Mononuclear cell (primary cell): ENCODE results near the gene UBE3A. TPM values are rescaled to one million over a fixed set of nuclear protein-coding genes. Genes with fewer than 3 reads are reported as not detected.
"Not testable (repeated sequence)": the region's sequence is repeated elsewhere in the genome, so short reads cannot be mapped to it uniquely, and the experiment has no call there.

Experiments used
- H3K27me3 ChIP-seq: 2 replicates; pipeline ENCODE4 v1.6.0; 2011; ENCODE audit warnings: low read length, control low read depth; ENCODE audit not compliant: insufficient read depth
- H3K4me1 ChIP-seq: 2 replicates; pipeline ENCODE4 v1.5.1; 2011; ENCODE audit warnings: mild to moderate bottlenecking, low read length, control low read depth; ENCODE audit not compliant: insufficient read depth
- H3K4me3 ChIP-seq: 2 replicates; pipeline ENCODE4 v1.5.1; 2011; ENCODE audit warnings: mild to moderate bottlenecking, low read length, moderate library complexity
- H3K9me3 ChIP-seq: 2 replicates; pipeline ENCODE4 v1.5.1; 2011; ENCODE audit warnings: low read depth, mild to moderate bottlenecking, control low read depth, low read length
- total RNA-seq: library from RNA; depleted of rRNA; stranded (reverse); fragments of >200 nt; gene quantifications from one replicate; pipeline ENCODE4 v1.2.3, GENCODE V29; 2012

The UBE3A gene
- total RNA-seq, 1 donor = 150 TPM

DNA sequence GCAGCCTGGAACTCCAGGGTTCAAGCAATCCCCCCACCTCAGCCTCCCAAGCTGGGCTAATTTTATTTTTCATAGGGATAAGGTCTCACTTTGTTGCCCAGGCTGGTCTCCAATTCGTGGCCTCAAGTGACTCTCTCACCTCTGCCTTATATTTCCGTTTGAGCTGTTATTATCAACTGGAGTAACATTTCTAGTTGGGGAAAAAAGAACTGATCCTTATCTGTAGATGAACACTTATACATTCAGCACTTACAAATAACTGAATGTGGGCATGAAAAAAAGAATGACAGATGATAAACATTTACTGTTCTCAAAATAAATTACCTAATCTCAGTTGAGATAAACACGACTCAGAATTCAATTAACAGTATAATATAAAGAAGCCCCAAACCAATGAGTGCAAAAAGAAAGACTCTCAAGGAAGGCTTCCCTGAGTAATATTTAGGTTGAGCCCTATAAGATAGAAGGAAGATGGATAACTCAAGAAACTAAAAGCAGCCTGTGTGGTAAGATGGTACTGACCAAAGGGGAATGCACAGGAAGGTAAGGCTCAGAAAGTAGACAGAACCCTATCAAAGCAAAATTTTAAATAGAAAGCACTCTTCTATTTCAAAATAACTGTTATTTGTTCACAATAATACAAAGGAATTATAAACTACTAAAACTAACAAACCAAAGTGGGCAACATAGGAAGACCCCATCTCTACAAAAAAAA lies 11.8 kb downstream of the UBE3A start:
- Histone ChIP-seq H3K9me3 (no peaks in the 10 kb centered on the region), H3K4me3 (no peak overlapping the region), H3K27me3 (no peaks in the 10 kb centered on the region), H3K4me1 (peaks cover 8% of the 10 kb centered on the region)

DNA sequence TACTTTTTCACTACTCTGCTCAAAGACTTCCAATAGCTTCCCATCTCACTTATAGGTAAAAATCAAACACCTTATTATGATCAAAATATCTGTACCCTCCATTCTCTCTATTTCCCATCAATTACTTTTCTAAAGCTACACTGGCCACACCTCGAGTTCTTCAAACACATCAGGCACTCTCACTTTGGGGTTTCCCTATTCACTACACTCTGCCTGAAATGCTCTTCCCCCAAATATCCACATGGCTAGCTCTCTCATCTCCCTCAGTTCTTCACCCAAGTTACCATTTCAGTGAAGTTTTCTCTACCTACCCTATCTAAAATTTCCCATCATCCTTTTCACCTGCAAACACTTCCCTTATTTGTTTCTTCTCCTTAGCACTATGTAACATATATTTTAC lies 14.8 kb downstream of the UBE3A start:
- no peak overlapping the region for H3K4me3 ChIP-seq
- H3K4me1 ChIP-seq = peaks cover 4% of the 10 kb centered on the region
- no peaks in the 10 kb centered on the region for H3K27me3 ChIP-seq
- no peaks in the 10 kb centered on the region for H3K9me3 ChIP-seq

DNA sequence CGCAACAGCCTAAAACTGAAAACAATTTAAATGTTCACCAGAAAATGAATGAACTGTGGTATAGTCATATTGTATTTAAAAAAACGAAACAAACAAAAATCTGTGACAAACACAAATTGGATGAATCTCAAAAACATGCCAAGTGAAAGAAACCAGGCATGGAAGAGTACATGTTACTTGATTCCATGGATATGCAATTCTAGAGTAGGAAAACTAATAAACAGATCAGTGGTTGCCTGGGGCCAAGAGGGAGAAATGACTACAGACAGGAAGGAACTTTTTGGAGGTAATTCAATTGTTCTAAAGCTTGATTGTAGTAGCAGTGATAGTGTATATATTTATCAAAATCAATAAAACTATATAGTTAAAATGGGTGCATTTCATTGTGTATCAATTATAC lies 16.8 kb downstream of the UBE3A start:
- Histone ChIP-seq H3K4me3 (no peak overlapping the region), H3K9me3 (no peaks in the 10 kb centered on the region), H3K27me3 (no peaks in the 10 kb centered on the region), H3K4me1 (no peaks in the 10 kb centered on the region)

DNA sequence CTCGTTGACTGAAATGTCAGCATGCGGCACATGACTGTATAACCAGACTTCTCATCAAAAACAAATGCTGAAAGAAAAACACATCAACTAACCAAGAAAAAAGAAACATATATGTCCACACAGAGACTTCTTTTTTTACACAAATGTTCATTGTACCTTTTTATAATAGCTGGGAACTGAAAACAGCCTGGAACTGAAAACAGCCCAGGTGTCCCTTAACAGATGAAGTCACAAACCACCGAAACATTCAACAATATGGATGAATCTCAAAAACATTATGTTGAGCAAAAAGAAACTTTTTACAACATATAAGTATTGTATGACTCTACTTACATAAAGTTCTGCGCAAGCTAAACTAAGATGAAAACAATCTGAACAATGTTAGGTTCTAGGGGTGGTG lies 20.6 kb downstream of the UBE3A start:
- no peaks in the 10 kb centered on the region for H3K9me3 ChIP-seq
- H3K4me3 ChIP-seq = no peak overlapping the region
- no peaks in the 10 kb centered on the region for H3K27me3 ChIP-seq
- H3K4me1 ChIP-seq = peaks cover 6% of the 10 kb centered on the region

GRCh38 chr15:25417604-25418003 lies 21.2 kb downstream of the UBE3A start:
- no peak overlapping the region for H3K4me3 ChIP-seq
- no peaks in the 10 kb centered on the region for H3K27me3 ChIP-seq
- H3K4me1 ChIP-seq = peaks cover 6% of the 10 kb centered on the region
- no peaks in the 10 kb centered on the region for H3K9me3 ChIP-seq

DNA sequence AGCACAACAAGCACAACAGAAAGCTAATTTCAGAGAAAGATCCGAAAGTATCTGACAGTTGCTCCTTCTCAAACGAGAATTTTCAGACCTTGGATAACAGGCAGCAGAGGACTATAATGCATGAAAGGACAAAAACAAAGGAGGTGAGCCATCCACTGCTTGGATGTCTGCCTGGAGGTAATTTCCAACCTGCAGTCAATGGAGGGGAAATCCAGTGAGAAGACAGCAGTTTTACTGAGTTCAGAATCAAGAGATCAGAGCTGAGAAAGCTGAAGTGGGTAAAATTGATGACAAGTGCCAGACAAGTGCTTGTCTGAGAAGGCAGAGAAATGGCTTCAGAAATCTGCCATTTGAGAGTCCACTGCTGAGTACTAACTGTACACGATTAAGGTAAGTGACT lies 22.1 kb downstream of the UBE3A start:
- no peaks in the 10 kb centered on the region for H3K9me3 ChIP-seq
- H3K4me3 ChIP-seq = no peak overlapping the region
- peaks cover 6% of the 10 kb centered on the region for H3K4me1 ChIP-seq
- H3K27me3 ChIP-seq = no peaks in the 10 kb centered on the region

DNA sequence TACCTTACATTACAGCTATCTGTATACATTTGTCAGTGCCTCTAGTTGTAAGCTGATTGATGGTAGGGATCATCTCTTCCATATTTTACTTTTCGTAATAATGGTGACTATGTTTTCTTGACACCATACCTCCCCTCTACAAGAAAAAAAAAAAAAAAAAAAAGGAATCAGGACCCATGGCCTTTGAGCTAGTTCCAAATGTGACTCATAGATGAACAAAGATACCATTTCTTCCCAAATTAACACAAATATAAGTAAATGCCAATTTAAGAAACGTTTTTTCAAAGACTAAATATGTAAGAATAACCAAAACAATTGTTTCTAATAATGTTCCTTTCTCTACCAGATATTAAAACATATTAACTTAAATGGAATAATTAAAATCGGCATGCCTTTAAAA lies 23.1 kb downstream of the UBE3A start:
- no peaks in the 10 kb centered on the region for H3K27me3 ChIP-seq
- no peaks in the 10 kb centered on the region for H3K9me3 ChIP-seq
- no peak overlapping the region for H3K4me3 ChIP-seq
- H3K4me1 ChIP-seq = peaks cover 11% of the 10 kb centered on the region

GRCh38 chr15:25415217-25415616 lies 23.6 kb downstream of the UBE3A start:
- H3K9me3 ChIP-seq = no peaks in the 10 kb centered on the region
- H3K27me3 ChIP-seq = no peaks in the 10 kb centered on the region
- H3K4me1 ChIP-seq = peaks cover 16% of the 10 kb centered on the region
- no peak overlapping the region for H3K4me3 ChIP-seq

DNA sequence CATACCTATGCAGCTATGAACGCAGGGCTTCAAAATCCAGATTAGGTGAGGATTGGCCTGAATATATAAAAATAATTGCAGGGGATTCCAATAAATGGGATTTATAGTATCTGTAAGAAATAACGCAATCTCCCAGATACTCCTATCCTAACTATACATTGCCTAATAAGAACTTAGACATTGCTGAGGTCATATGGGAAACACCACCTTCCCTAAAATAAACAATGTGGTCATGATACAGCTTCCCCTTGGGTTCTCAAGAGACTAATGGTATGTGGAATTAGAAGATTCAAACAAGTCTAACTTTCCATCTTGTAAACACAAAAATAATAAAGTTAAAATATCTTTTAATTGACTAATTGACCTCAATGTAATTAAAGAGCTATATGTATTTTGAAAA lies 28.2 kb downstream of the UBE3A start:
- Histone ChIP-seq H3K9me3 (no peaks in the 10 kb centered on the region), H3K4me1 (peaks cover 12% of the 10 kb centered on the region), H3K4me3 (no peak overlapping the region), H3K27me3 (no peaks in the 10 kb centered on the region)

DNA sequence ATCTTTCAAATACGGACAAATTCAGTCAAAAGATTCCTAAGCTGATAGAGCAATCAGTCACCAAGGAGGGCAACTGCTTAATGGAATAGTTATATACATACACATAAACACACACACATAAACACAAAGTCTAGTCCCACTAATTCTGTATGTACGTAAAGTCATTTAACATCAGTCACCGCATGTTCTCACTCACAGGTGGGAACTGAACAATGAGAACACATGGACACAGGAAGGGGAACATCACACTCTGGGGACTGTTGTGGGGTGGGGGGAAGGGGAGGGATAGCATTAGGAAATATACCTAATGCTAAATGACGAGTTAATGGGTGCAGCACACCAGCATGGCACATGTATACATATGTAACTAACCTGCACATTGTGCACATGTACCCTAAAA lies 29.1 kb downstream of the UBE3A start:
- not testable (repeated sequence) for H3K4me3 ChIP-seq, H3K27me3 ChIP-seq, H3K9me3 ChIP-seq
- peaks cover 12% of the 10 kb centered on the region for H3K4me1 ChIP-seq

GRCh38 chr15:25408929-25409328 lies 29.9 kb downstream of the UBE3A start:
- peaks cover 12% of the 10 kb centered on the region for H3K4me1 ChIP-seq
- no peaks in the 10 kb centered on the region for H3K27me3 ChIP-seq
- no peaks in the 10 kb centered on the region for H3K9me3 ChIP-seq
- H3K4me3 ChIP-seq = no peak overlapping the region

GRCh38 chr15:25408428-25408827 lies 30.4 kb downstream of the UBE3A start:
- H3K4me1 ChIP-seq = peaks cover 15% of the 10 kb centered on the region
- H3K27me3 ChIP-seq = no peaks in the 10 kb centered on the region
- no peak overlapping the region for H3K4me3 ChIP-seq
- H3K9me3 ChIP-seq = no peaks in the 10 kb centered on the region

DNA sequence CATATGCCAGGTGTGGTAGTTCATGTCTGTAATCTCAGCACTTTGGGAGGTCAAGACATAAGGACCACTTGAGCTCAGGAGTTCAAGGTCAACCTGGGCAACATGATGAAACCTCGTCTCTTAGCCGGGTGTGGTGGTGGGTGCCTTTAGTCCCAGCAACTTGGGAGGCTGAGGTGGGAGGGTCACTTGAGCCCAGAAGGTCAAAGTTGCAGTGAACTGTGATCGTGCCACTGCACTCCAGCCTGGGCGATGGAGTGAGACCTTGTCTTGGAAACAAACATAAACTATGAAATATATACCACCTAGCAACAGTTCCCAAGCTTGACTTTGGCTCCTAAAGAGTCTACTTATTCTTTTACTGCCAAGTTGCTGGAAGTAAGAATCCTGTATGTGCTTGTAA lies 30.9 kb downstream of the UBE3A start:
- no peaks in the 10 kb centered on the region for H3K9me3 ChIP-seq
- no peaks in the 10 kb centered on the region for H3K27me3 ChIP-seq
- H3K4me3 ChIP-seq = no peak overlapping the region
- H3K4me1 ChIP-seq = peaks cover 18% of the 10 kb centered on the region

- Histone ChIP-seq H3K4me1 (peaks cover 24% of the 10 kb centered on the region), H3K27me3 (no peaks in the 10 kb centered on the region), H3K4me3 (no peak overlapping the region)
These were observed 32.0 kb downstream of the UBE3A start for GRCh38 chr15:25406846-25407245.

GRCh38 chr15:25406261-25406660 lies 32.6 kb downstream of the UBE3A start:
- Histone ChIP-seq H3K27me3 (no peaks in the 10 kb centered on the region), H3K4me3 (no peak overlapping the region), H3K9me3 (no peaks in the 10 kb centered on the region), H3K4me1 (peaks cover 26% of the 10 kb centered on the region)

More at GRCh38 chr15:25406846-25407245, 32.0 kb downstream of the UBE3A start:
- H3K9me3 ChIP-seq = no peaks in the 10 kb centered on the region

DNA sequence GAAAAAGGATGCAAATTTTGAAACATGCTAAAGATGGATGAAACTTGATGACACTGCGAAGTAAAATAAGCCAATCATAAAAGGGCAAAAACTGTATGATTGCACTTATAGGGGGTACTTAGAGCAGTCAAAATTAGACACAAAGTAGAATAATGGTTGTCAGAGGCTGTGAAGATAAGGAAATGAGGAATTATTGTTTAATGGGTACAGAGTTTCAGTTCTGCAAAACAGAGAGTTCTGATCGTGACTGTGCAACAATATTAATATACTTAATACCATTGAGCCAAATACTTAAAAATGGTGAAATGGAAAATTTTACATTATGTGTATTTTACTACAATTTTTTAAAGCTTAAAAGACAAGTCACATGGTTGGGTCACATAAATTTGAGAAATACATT lies 35.1 kb downstream of the UBE3A start:
- no peak overlapping the region for H3K4me3 ChIP-seq
- no peaks in the 10 kb centered on the region for H3K27me3 ChIP-seq
- H3K9me3 ChIP-seq = no peaks in the 10 kb centered on the region
- peaks cover 15% of the 10 kb centered on the region for H3K4me1 ChIP-seq
